Colon (tissue), 2 donors: Measurements from ENCODE around the gene SELENOI.
"Not testable (repeated sequence)": the region's sequence is repeated elsewhere in the genome, so short reads cannot be mapped to it uniquely, and the experiment has no call there.

Source experiments
- FAIRE-seq: peaks from 2 replicates; lab custom pipeline; 2012; peaks lifted over from hg19 to GRCh38; lab: Jason Lieb, UNC
- donor health status: control.
- donor health status: control.

SELENOI gene

GRCh38 chr2:26359886-26360473 lies 14.0 kb downstream of the SELENOI start:
- no peak for FAIRE-seq

- FAIRE-seq: no peak
Observed at GRCh38 chr2:26363323-26363722, 17.4 kb downstream of the SELENOI start.

GRCh38 chr2:26363958-26364357 lies 18.0 kb downstream of the SELENOI start:
- FAIRE-seq: no peak

- FAIRE-seq: peak; percentile 10
Observed at GRCh38 chr2:26364669-26365068, 18.7 kb downstream of the SELENOI start.

- no peak for FAIRE-seq
Observed at GRCh38 chr2:26366957-26367356, 21.0 kb downstream of the SELENOI start.

GRCh38 chr2:26369664-26370063 lies 23.7 kb downstream of the SELENOI start:
- FAIRE-seq: not testable (repeated sequence)

- not testable (repeated sequence) for FAIRE-seq
Observed at GRCh38 chr2:26370909-26371308, 25.0 kb downstream of the SELENOI start.

GRCh38 chr2:26376799-26377198 lies 30.9 kb downstream of the SELENOI start:
- no peak for FAIRE-seq

GRCh38 chr2:26380281-26380680 lies 34.3 kb downstream of the SELENOI start:
- no peak for FAIRE-seq

- no peak for FAIRE-seq
Observed at GRCh38 chr2:26382564-26382963, 36.6 kb downstream of the SELENOI start.

GRCh38 chr2:26384183-26384582 lies 38.2 kb downstream of the SELENOI start:
- FAIRE-seq: no peak

GRCh38 chr2:26384597-26384996 lies 38.7 kb downstream of the SELENOI start:
- no peak for FAIRE-seq

- FAIRE-seq: no peak
Observed at GRCh38 chr2:26387189-26387588, 41.2 kb downstream of the SELENOI start.

GRCh38 chr2:26394694-26395093 lies 48.8 kb downstream of the SELENOI start:
- FAIRE-seq: no peak

- FAIRE-seq: no peak
Observed at GRCh38 chr2:26395394-26395793, 49.5 kb downstream of the SELENOI start.

- no peak for FAIRE-seq
Observed at GRCh38 chr2:26396734-26397298, 50.9 kb downstream of the SELENOI start.

- no peak for FAIRE-seq
Observed at GRCh38 chr2:26399771-26400376, 53.9 kb downstream of the SELENOI start.

GRCh38 chr2:26400723-26401122 lies 54.8 kb downstream of the SELENOI start:
- no peak for FAIRE-seq

- FAIRE-seq: no peak
Observed at GRCh38 chr2:26401739-26402541, 56.0 kb downstream of the SELENOI start, which contains the start of gene DRC1. TSS of gene DRC1 (plus strand) at chr2:26401920. CDS start at chr2:26401990, 70 bp downstream.

GRCh38 chr2:26407526-26407925 lies 61.6 kb downstream of the SELENOI start:
- FAIRE-seq: no peak

GRCh38 chr2:26409785-26410184 lies 63.8 kb downstream of the SELENOI start:
- FAIRE-seq: no peak

- FAIRE-seq: no peak
Observed at GRCh38 chr2:26410764-26411243, 64.9 kb downstream of the SELENOI start.

- no peak for FAIRE-seq
Observed at GRCh38 chr2:26411419-26411818, 65.5 kb downstream of the SELENOI start.
